H1 (cell line): Measurements from ENCODE around the gene FGF21. TPM values are rescaled to one million over a fixed set of nuclear protein-coding genes. Genes with fewer than 3 reads are reported as not detected.

ENCODE experiments used
- CTCF ChIA-PET: fragments of 300-600 bp; sonication (Branson Sonifier 250); formaldehyde crosslinking; loops from one replicate; lab custom pipeline; 2021; ENCODE audit not compliant: partially characterized antibody; lab: Charles Lee
- POLR2A ChIA-PET: fragments of 300-600 bp; sonication (Branson Sonifier 250); formaldehyde crosslinking; loops from one replicate; lab custom pipeline; 2021; ENCODE audit warnings: inconsistent platforms; ENCODE audit not compliant: partially characterized antibody; lab: Charles Lee
- DNase-seq, 2 experiments: peaks; one replicate each; pipeline versions ENCODE4 v3.0.0 to v3.0.0-alpha.2; 2010 to 2022; ENCODE audit warnings: low spot score in 2 of 2, low read depth in 1 of 2, mixed read lengths in 1 of 2
- FAIRE-seq: peaks from 2 replicates; lab custom pipeline; 2011; peaks lifted over from hg19 to GRCh38; lab: Jason Lieb, UNC
- H2AFZ ChIP-seq: 2 replicates; pipeline ENCODE4 v1.8.1; 2012; ENCODE audit warnings: low read length, inconsistent platforms
- H2AK5ac ChIP-seq: 2 replicates; pipeline ENCODE4 v1.6.1; 2013; ENCODE audit warnings: low read depth, low read length
- H2BK120ac ChIP-seq: replicated peaks from 2 replicates; pipeline ENCODE3; 2013; ENCODE audit warnings: low read depth, low read length, inconsistent platforms
- H2BK12ac ChIP-seq: 2 replicates; pipeline ENCODE4 v1.6.1; 2013; ENCODE audit warnings: low read depth, low read length
- H2BK15ac ChIP-seq: 2 replicates; pipeline ENCODE4 v1.6.1; 2013; ENCODE audit warnings: low read length
- H2BK20ac ChIP-seq: 2 replicates; pipeline ENCODE4 v1.6.1; 2013; ENCODE audit warnings: low read length
- H2BK5ac ChIP-seq: 2 replicates; pipeline ENCODE4 v1.6.1; 2013; ENCODE audit warnings: low read depth, low read length
- H3K14ac ChIP-seq: 2 replicates; pipeline ENCODE4 v1.6.1; 2013; ENCODE audit warnings: inconsistent platforms; ENCODE audit not compliant: insufficient read length
- H3K18ac ChIP-seq: 2 replicates; pipeline ENCODE4 v1.6.1; 2013; ENCODE audit warnings: low read length; ENCODE audit errors: extremely low read depth
- H3K23ac ChIP-seq: 2 replicates; pipeline ENCODE4 v1.6.1; 2013; ENCODE audit warnings: inconsistent platforms; ENCODE audit not compliant: insufficient read length
- H3K23me2 ChIP-seq: 2 replicates; pipeline ENCODE4 v1.6.1; 2013; ENCODE audit warnings: low read depth, low read length
- H3K27ac ChIP-seq: 2 replicates; pipeline ENCODE4 v1.6.1; 2011; ENCODE audit warnings: low read depth, low read length, inconsistent platforms
- H3K27me3 ChIP-seq, 4 experiments: replicated peaks in 1 of 4; 1 replicate in 1 of 4; 2 replicates in 3 of 4; pipeline versions ENCODE4 v1.6.1 to v1.8.1; 2011 to 2013; ENCODE audit warnings: low read length in 3 of 4, mild to moderate bottlenecking in 3 of 4, inconsistent platforms in 2 of 4, mixed read lengths in 2 of 4, moderate library complexity in 1 of 4; ENCODE audit not compliant: control insufficient read depth in 3 of 4, insufficient read depth in 3 of 4; ENCODE audit errors: extremely low read depth in 1 of 4
- H3K36me3 ChIP-seq, 4 experiments: 2 replicates each; pipeline versions ENCODE4 v1.6.1 to v1.8.1; 2011 to 2013; ENCODE audit warnings: mild to moderate bottlenecking in 4 of 4, low read length in 3 of 4, moderate library complexity in 2 of 4, control low read depth in 1 of 4, inconsistent platforms in 1 of 4; ENCODE audit not compliant: insufficient read depth in 4 of 4, control insufficient read depth in 2 of 4
- H3K4ac ChIP-seq: replicated peaks from 2 replicates; pipeline ENCODE3; 2013; ENCODE audit warnings: low read length, low read depth, mixed read lengths, inconsistent platforms; ENCODE audit not compliant: insufficient read length
- H3K4me1 ChIP-seq, 4 experiments: replicated peaks in 1 of 4; 1 replicate in 1 of 4; 2 replicates in 3 of 4; pipeline versions ENCODE4 v1.6.1 to v1.8.1; 2011 to 2013; ENCODE audit warnings: low read length in 3 of 4, inconsistent platforms in 2 of 4, mixed read lengths in 1 of 4; ENCODE audit not compliant: insufficient read depth in 4 of 4, control insufficient read depth in 3 of 4
- H3K4me2 ChIP-seq, 2 experiments: 2 replicates each; pipeline versions ENCODE4 v1.6.1 to v1.8.1; 2011 to 2013; ENCODE audit warnings: low read depth in 2 of 2, low read length in 2 of 2, control low read depth in 1 of 2, inconsistent platforms in 1 of 2, mild to moderate bottlenecking in 1 of 2; ENCODE audit not compliant: insufficient read depth in 1 of 2
- H3K4me3 ChIP-seq, 4 experiments: fragments of 200-600, 300-600 bp in 1 of 4; sonication (generic), shearing (Covaris generic), sonication (Bioruptor Twin) in 1 of 4; 2 replicates each; pipeline versions ENCODE4 v1.5.1 to v1.8.1; 2011 to 2016; ENCODE audit warnings: low read length in 4 of 4, low read depth in 3 of 4, control low read depth in 2 of 4, inconsistent platforms in 2 of 4, mild to moderate bottlenecking in 2 of 4, mixed read lengths in 1 of 4, moderate library complexity in 1 of 4; ENCODE audit not compliant: insufficient read depth in 2 of 4; ENCODE audit errors: extremely low read depth in 1 of 4
- H3K56ac ChIP-seq: replicated peaks from 2 replicates; pipeline ENCODE3; 2013; ENCODE audit warnings: low read depth, mild to moderate bottlenecking, mixed read lengths, low read length, inconsistent platforms; ENCODE audit not compliant: insufficient read length
- H3K79me1 ChIP-seq: 2 replicates; pipeline ENCODE4 v1.6.1; 2013; ENCODE audit warnings: low read depth, low read length, control low read depth
- H3K79me2 ChIP-seq, 2 experiments: 2 replicates each; pipeline versions ENCODE4 v1.6.1 to v1.8.1; 2012 to 2013; ENCODE audit warnings: low read length in 2 of 2, mild to moderate bottlenecking in 2 of 2, inconsistent platforms in 1 of 2; ENCODE audit not compliant: insufficient read depth in 2 of 2, control insufficient read depth in 1 of 2
- H3K9ac ChIP-seq, 4 experiments: replicated peaks in 1 of 4; 1 replicate in 1 of 4; 2 replicates in 3 of 4; pipeline versions ENCODE4 v1.6.1 to v1.8.1; 2011 to 2013; ENCODE audit warnings: low read depth in 3 of 4, low read length in 3 of 4, control low read depth in 2 of 4, mild to moderate bottlenecking in 2 of 4, moderate library complexity in 2 of 4, inconsistent platforms in 1 of 4; ENCODE audit errors: extremely low read depth in 1 of 4
- H3K9me3 ChIP-seq, 2 experiments: 2 replicates each; pipeline versions ENCODE4 v1.6.1 to v1.8.1; 2012 to 2013; ENCODE audit warnings: mild to moderate bottlenecking in 2 of 2, moderate library complexity in 2 of 2, control low read depth in 1 of 2, inconsistent platforms in 1 of 2, low read depth in 1 of 2, low read length in 1 of 2, mixed read lengths in 1 of 2; ENCODE audit not compliant: insufficient read depth in 2 of 2
- H4K20me1 ChIP-seq, 2 experiments: replicated peaks in 1 of 2; 2 replicates each; pipeline versions ENCODE3 to v1.8.1; 2011 to 2013; ENCODE audit warnings: inconsistent platforms in 2 of 2, low read length in 2 of 2, mild to moderate bottlenecking in 1 of 2; ENCODE audit not compliant: insufficient read depth in 2 of 2, control insufficient read depth in 1 of 2
- H4K5ac ChIP-seq: 2 replicates; pipeline ENCODE4 v1.6.1; 2013; ENCODE audit warnings: low read length, low read depth, mixed read lengths, inconsistent platforms; ENCODE audit not compliant: insufficient read length
- H4K8ac ChIP-seq: 2 replicates; pipeline ENCODE4 v1.8.0; 2013; ENCODE audit warnings: mild to moderate bottlenecking, moderate library complexity, low read length, inconsistent platforms; ENCODE audit not compliant: insufficient read depth; ENCODE audit errors: extremely low read depth
- H4K91ac ChIP-seq: replicated peaks from 2 replicates; pipeline ENCODE3; 2013; ENCODE audit warnings: low read length, mixed read lengths, inconsistent platforms; ENCODE audit not compliant: insufficient read length
- CEBPB ChIP-seq: IDR thresholded peaks from 2 replicates; pipeline ENCODE4 v1.6.1; 2012; ENCODE audit warnings: low read depth, low read length
- EGR1 ChIP-seq: IDR thresholded peaks from 2 replicates; pipeline ENCODE4 v1.6.1; 2011; ENCODE audit warnings: low read depth, low read length, borderline replicate concordance
- GABPA ChIP-seq: IDR thresholded peaks from 2 replicates; pipeline ENCODE4 v1.6.1; 2011; ENCODE audit warnings: mild to moderate bottlenecking, low read length, moderate library complexity, borderline replicate concordance; ENCODE audit not compliant: insufficient read depth
- JUND ChIP-seq: IDR thresholded peaks from 2 replicates; pipeline ENCODE4 v1.6.1; 2011; ENCODE audit warnings: mild to moderate bottlenecking, improper control_type of control experiment, low read length
- KDM4A ChIP-seq: IDR thresholded peaks from one replicate; pipeline ENCODE4 v1.7.1; 2012; ENCODE audit warnings: low read depth, mild to moderate bottlenecking, moderate library complexity, low read length, inconsistent platforms; ENCODE audit not compliant: severe bottlenecking
- MAFK ChIP-seq: IDR thresholded peaks from 2 replicates; pipeline ENCODE4 v1.6.1; 2012; ENCODE audit warnings: low read depth, mild to moderate bottlenecking, improper control_type of control experiment, low read length
- POLR2A ChIP-seq, 2 experiments: IDR thresholded peaks; 1 replicate in 1 of 2; 2 replicates in 1 of 2; pipeline ENCODE4 v1.6.1; 2011; ENCODE audit warnings: low read depth in 2 of 2, low read length in 2 of 2, mild to moderate bottlenecking in 2 of 2; ENCODE audit errors: control extremely low read depth in 1 of 2
- RBBP5 ChIP-seq: IDR thresholded peaks from 2 replicates; pipeline ENCODE4 v1.7.1; 2012; ENCODE audit warnings: low read depth, mild to moderate bottlenecking, inconsistent platforms, low read length, moderate library complexity, borderline replicate concordance
- SAP30 ChIP-seq: fragments of 300-600 bp; sonication (generic); IDR thresholded peaks from 2 replicates; pipeline ENCODE4 v1.7.1; 2012; ENCODE audit warnings: low read length, moderate library complexity, mild to moderate bottlenecking, inconsistent platforms; ENCODE audit not compliant: insufficient read depth, insufficient replicate concordance
- TAF1 ChIP-seq: IDR thresholded peaks from 2 replicates; pipeline ENCODE4 v1.6.1; 2011; ENCODE audit warnings: mild to moderate bottlenecking, low read depth, low read length
- TCF12 ChIP-seq: IDR thresholded peaks from 2 replicates; pipeline ENCODE4 v1.6.1; 2011; ENCODE audit warnings: low read depth, mild to moderate bottlenecking, low read length
- WGBS, 2 experiments: shearing (Covaris generic) in 1 of 2; methylation state at CpG; one replicate each; pipeline versions ENCODE4 v1.1.6 to v1.1.7; 2013 to 2015; ENCODE audit warnings: low lambda C conversion rate in 2 of 2, mixed read lengths in 2 of 2, inconsistent platforms in 1 of 2, low coverage in 1 of 2, missing lambda C conversion rate in 1 of 2; ENCODE audit not compliant: insufficient replicate concordance in 2 of 2, insufficient coverage in 1 of 2, insufficient read length in 1 of 2; ENCODE audit errors: extremely low coverage in 1 of 2, missing lambda C conversion rate in 1 of 2; 5-methylcytosine and 5-hydroxymethylcytosine counted together
- polyA plus RNA-seq, 7 experiments: library from polyadenylated mRNA; depleted of rRNA in 3 of 7; stranded (reverse) in 5 of 7; unstranded in 2 of 7; fragments of >200 nt in 5 of 7; fragments of 200-250 nt in 2 of 7; gene quantifications; 1 replicate in 5 of 7; 2 replicates in 1 of 7; 4 replicates in 1 of 7; pipeline versions ENCODE4 v1.2.1 to v1.2.3, GENCODE V29; 2011 to 2013; ENCODE audit warnings: missing spikeins in 2 of 7, mixed read lengths in 2 of 7
- total RNA-seq: library from RNA; stranded (reverse); fragmentation: NEBNext Ultra II Directional; extraction: Animal tissue kit (Norgen Biotek cat#: 25700); gene quantifications from 2 replicates; pipeline ENCODE4 v1.2.1, GENCODE V29; 2021
- TF ChIP-seq, protein P1 (sequence below): IDR thresholded peaks from 2 replicates; pipeline ENCODE4 v1.6.1; 2012; ENCODE audit warnings: inconsistent platforms

Gene FGF21
- total and polyA plus RNA-seq, 2 of the 8 experiments (the other 6 are each of a cell fraction or from before 2014, with no cell fraction given) = 0.48 to 0.80 TPM

DNA sequence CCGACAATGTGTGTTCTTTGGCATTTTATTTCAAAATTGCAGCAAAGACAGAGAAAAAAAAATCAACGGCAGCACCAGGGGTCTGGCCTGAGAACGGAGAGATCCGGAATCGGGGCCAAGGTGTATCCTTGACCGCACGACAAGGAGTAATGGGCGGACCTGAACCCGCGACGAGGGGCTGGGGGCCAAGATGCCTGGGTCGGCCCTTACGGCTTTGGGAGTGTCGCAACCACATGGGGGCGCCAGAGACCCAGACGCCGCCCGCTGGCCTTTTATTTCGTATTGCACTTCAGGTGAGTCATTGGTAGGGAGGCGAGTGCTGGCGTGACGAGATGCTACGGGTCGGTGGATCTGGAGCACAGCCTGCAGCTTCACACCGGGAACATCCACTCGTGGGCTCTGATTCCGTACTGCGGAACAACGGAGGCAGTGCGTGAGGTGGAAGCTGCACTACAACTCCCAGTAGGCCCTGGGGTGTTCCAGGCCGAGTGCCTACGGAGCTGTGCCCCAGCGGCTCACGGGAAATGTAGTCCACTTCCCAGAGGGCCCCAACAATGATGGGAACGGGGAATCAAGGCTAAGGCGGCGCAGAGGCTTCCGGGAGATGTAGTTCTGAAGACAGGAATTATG lies 39.8 kb downstream of the FGF21 start:
- ChIA-PET CTCF (interaction anchor here (0.6 to 17.5 kb wide), 34 partner anchors 9 to 1469 kb away, joined by 3 to 285 read pairs (median 4); partner anchors contain the start of genes BCAT2, CA11 and HSD17B14), POLR2A (interaction anchor here (0.6 to 2.0 kb wide), 18 partner anchors 10 to 179 kb away, joined by 3 to 13 read pairs (median 4); partner anchors contain the start of genes BCAT2, CA11, DHDH and FTL)
- Histone ChIP-seq H3K23ac (no peak overlapping the region), H2BK15ac (peak overlapping the region; percentile 99; the same call in 1 of the 2 replicates), H3K4me3 (peak overlapping the region; percentile 39 to 84 (median 70)), H3K18ac (peak overlapping the region; percentile 89), H4K20me1 (no peaks in the 10 kb centered on the region), H4K8ac (peak overlapping the region; percentile 94), H3K9me3 (no peaks in the 10 kb centered on the region), H2BK20ac (peak overlapping the region; percentile 73; the same call in 1 of the 2 replicates), H3K4me2 (peak overlapping the region; percentile 25 to 71), H3K23me2 (no peaks in the 10 kb centered on the region), H2BK120ac (no peak overlapping the region), H2BK12ac (peak overlapping the region; percentile 99), H2AFZ (peak overlapping the region; percentile 93; the same call in 1 of the 2 replicates), H3K4ac (no peak overlapping the region), H4K5ac (peak overlapping the region; percentile 53), H3K27ac (peak overlapping the region; percentile 65; the same call in 1 of the 2 replicates), H3K4me1 (peaks cover 0 to 16% (median 10%) of the 10 kb centered on the region in 4 experiments; a peak in 6 of 7 replicates), H3K14ac (no peak overlapping the region), H2BK5ac (peak overlapping the region; percentile 99), H3K56ac (peak overlapping the region; percentile 27), H3K36me3 (no peaks in the 10 kb centered on the region), H3K9ac (peak overlapping the region in 3 of 4 experiments; percentile 8 to 72 (median 44); a peak in 4 of 7 replicates), H4K91ac (peak overlapping the region; percentile 92), H3K79me1 (no peaks in the 10 kb centered on the region), H3K27me3 (no peaks in the 10 kb centered on the region), H2AK5ac (no peak overlapping the region), H3K79me2 (no peaks in the 10 kb centered on the region)
- FAIRE-seq = peak; percentile 91
- peak; percentile 82 to 92 for DNase-seq
- 7% methylated on average over 37 of the region's 38 CpGs; no CpG with 5 or more reads in 1 of the 2 experiments for WGBS, 2 experiments
- TF ChIP-seq KDM4A = peak; percentile 82
- TF ChIP-seq EGR1 = no peak
- TF ChIP-seq POLR2A (IDR thresholded peaks at IDR 0.05; ENCODE audit: control extremely low read depth in 1 of 2, low read depth in 2 of 2, low read length in 2 of 2) = no peak
- TF ChIP-seq TAF1 = peak; percentile 42; the same call in 1 of the 2 replicates
- TF ChIP-seq RBBP5 = no peak
- no peak for TF ChIP-seq SAP30
- no peak for TF ChIP-seq TCF12
- no peak for TF ChIP-seq GABPA
- peak; percentile 83 for TF ChIP-seq CEBPB
- TF ChIP-seq, protein P1, sequence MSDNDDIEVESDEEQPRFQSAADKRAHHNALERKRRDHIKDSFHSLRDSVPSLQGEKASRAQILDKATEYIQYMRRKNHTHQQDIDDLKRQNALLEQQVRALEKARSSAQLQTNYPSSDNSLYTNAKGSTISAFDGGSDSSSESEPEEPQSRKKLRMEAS = 0 out of 2 replicates have a peak, but pooled peaks have one; percentile 10
- TF ChIP-seq JUND = peak; percentile 79
- TF ChIP-seq MAFK = peak; percentile 26; the same call in 1 of the 2 replicates
